DOHH2 (cell line): ENCODE measurements around the gene TSHZ2.

Experiments used
- EZH2phosphoT487 ChIP-seq: fragments of 200-600 bp; sonication (generic); IDR thresholded peaks from 2 replicates; pipeline ENCODE4 v1.6.1; 2017; ENCODE audit warnings: borderline replicate concordance, mild to moderate bottlenecking, antibody characterized with exemption, low read length, moderate library complexity, mixed read lengths
- TF ChIP-seq, protein P1 (sequence below): fragments of 200-600 bp; sonication (generic); IDR thresholded peaks from one replicate; pipeline ENCODE4 v1.5.1; 2014; ENCODE audit warnings: antibody characterized with exemption, mild to moderate bottlenecking, low read depth, low read length; ENCODE audit not compliant: poor library complexity, severe bottlenecking

DNA sequence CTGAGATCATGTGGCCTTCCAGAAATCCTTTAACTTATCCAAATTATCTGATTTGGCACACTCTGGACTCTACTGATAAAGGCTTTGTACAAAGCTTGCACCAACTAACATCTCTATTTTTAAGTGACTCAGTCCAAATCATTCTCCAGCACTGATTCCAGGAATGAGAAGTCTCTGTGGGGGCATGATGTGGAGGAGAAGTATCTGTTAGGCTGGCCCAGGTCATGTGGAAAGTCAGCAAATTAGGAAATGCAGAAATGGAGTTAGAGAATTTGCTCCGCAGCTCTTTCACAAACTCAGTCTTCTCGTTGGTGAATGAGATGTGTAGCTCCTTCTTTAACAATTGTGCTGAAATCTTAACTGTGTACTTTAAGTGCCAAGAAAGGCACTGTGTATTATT lies 455.8 kb downstream of the TSHZ2 start:
- TF ChIP-seq, protein P1, sequence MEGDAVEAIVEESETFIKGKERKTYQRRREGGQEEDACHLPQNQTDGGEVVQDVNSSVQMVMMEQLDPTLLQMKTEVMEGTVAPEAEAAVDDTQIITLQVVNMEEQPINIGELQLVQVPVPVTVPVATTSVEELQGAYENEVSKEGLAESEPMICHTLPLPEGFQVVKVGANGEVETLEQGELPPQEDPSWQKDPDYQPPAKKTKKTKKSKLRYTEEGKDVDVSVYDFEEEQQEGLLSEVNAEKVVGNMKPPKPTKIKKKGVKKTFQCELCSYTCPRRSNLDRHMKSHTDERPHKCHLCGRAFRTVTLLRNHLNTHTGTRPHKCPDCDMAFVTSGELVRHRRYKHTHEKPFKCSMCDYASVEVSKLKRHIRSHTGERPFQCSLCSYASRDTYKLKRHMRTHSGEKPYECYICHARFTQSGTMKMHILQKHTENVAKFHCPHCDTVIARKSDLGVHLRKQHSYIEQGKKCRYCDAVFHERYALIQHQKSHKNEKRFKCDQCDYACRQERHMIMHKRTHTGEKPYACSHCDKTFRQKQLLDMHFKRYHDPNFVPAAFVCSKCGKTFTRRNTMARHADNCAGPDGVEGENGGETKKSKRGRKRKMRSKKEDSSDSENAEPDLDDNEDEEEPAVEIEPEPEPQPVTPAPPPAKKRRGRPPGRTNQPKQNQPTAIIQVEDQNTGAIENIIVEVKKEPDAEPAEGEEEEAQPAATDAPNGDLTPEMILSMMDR = no peak
- TF ChIP-seq EZH2phosphoT487 = no peak
